Measurements from ENCODE around the gene ZNF821. TPM values are rescaled to one million over a fixed set of nuclear protein-coding genes. Genes with fewer than 3 reads are reported as not detected.

ZNF821 gene
- total RNA-seq, 1 experiment from 2014 or later: 5.9 TPM

- Histone ChIP-seq H3K4me2 (no peak overlapping the region), H3F3A (ENCODE audit: insufficient read depth, low read depth) (peaks cover 19% of the 10 kb centered on the region; the same call in 1 of the 2 replicates), H3K36me3 (ENCODE audit: low read depth) (peaks cover 19% of the 10 kb centered on the region; the same call in 1 of the 2 replicates), H3K4me3 (no peak overlapping the region), H3K27ac (no peak overlapping the region), H3K9me2 (ENCODE audit: insufficient read depth) (no peaks in the 10 kb centered on the region), H3K79me2 (ENCODE audit: low read depth) (peaks cover 100% of the 10 kb centered on the region), H2AFZ (no peak overlapping the region), H3K9me3 (ENCODE audit: insufficient read depth, low read depth) (no peaks in the 10 kb centered on the region), H4K20me1 (ENCODE audit: insufficient read depth) (peaks cover 100% of the 10 kb centered on the region), H3K27me3 (ENCODE audit: insufficient read depth, low read depth) (no peaks in the 10 kb centered on the region), H3K4me1 (replicated peaks; ENCODE audit: insufficient read depth) (no peaks in the 10 kb centered on the region; the same call in 1 of the 2 replicates)
- intact Hi-C loops (cut with micrococcal nuclease; ENCODE audit: unreplicated experiment): no loop called here
- CTCF ChIA-PET: no interaction called here
- POLR2A ChIA-PET (ENCODE audit: unreplicated experiment): no interaction called here
- BruUV-seq (replicated peaks): no TSS peak
- DNase-seq: no peak
- TF ChIP-seq CTCF (conservative IDR thresholded peaks at IDR 0.05): no peak
- no peak for TF ChIP-seq EZH2 (IDR thresholded peaks at IDR 0.05; ENCODE audit: low read depth)
Measured at GRCh38 chr16:71904239-71904638, 20.3 kb upstream of the ZNF821 start.

GRCh38 chr16:71903608-71904007, 19.6 kb upstream of the ZNF821 start:
- no peaks in the 10 kb centered on the region for H3K9me2 ChIP-seq (ENCODE audit: insufficient read depth)
- H3K27me3 ChIP-seq (ENCODE audit: insufficient read depth, low read depth): no peaks in the 10 kb centered on the region
- TF ChIP-seq EZH2 (IDR thresholded peaks at IDR 0.05; ENCODE audit: low read depth) (no peak), CTCF (conservative IDR thresholded peaks at IDR 0.05) (no peak)
- no peak overlapping the region for H2AFZ ChIP-seq
- ChIA-PET CTCF (interaction anchor here (0.6 kb wide), 1 partner anchor 249 kb away, joined by 4 read pairs; no protein-coding TSS in a partner anchor), POLR2A (ENCODE audit: unreplicated experiment) (no interaction called here)
- no peak overlapping the region for H3K4me3 ChIP-seq
- H3K36me3 ChIP-seq (ENCODE audit: low read depth): peaks cover 22% of the 10 kb centered on the region; the same call in 1 of the 2 replicates
- no peak for DNase-seq
- peaks cover 100% of the 10 kb centered on the region for H4K20me1 ChIP-seq (ENCODE audit: insufficient read depth)
- H3K4me2 ChIP-seq: no peak overlapping the region
- no peak overlapping the region for H3K27ac ChIP-seq
- H3K9me3 ChIP-seq (ENCODE audit: insufficient read depth, low read depth): no peaks in the 10 kb centered on the region
- no peaks in the 10 kb centered on the region; the same call in 1 of the 2 replicates for H3K4me1 ChIP-seq (replicated peaks; ENCODE audit: insufficient read depth)
- peaks cover 22% of the 10 kb centered on the region; the same call in 1 of the 2 replicates for H3F3A ChIP-seq (ENCODE audit: insufficient read depth, low read depth)
- intact Hi-C loops (cut with micrococcal nuclease; ENCODE audit: unreplicated experiment): no loop called here
- BruUV-seq (replicated peaks): no TSS peak
- peaks cover 100% of the 10 kb centered on the region for H3K79me2 ChIP-seq (ENCODE audit: low read depth)

GRCh38 chr16:71902656-71903365, 18.8 kb upstream of the ZNF821 start:
- H3K9me2 ChIP-seq (ENCODE audit: insufficient read depth): no peaks in the 10 kb centered on the region
- H3K27me3 ChIP-seq (ENCODE audit: insufficient read depth, low read depth): no peaks in the 10 kb centered on the region
- DNase-seq: no peak
- intact Hi-C loops (cut with micrococcal nuclease; ENCODE audit: unreplicated experiment): no loop called here
- no peak overlapping the region for H3K27ac ChIP-seq
- ChIA-PET CTCF (no interaction called here), POLR2A (ENCODE audit: unreplicated experiment) (no interaction called here)
- H3K4me3 ChIP-seq: no peak overlapping the region
- H3K9me3 ChIP-seq (ENCODE audit: insufficient read depth, low read depth): no peaks in the 10 kb centered on the region
- H4K20me1 ChIP-seq (ENCODE audit: insufficient read depth): peaks cover 100% of the 10 kb centered on the region
- no peak overlapping the region for H2AFZ ChIP-seq
- H3F3A ChIP-seq (ENCODE audit: insufficient read depth, low read depth): peaks cover 24% of the 10 kb centered on the region
- no peak overlapping the region for H3K4me2 ChIP-seq
- no peaks in the 10 kb centered on the region; the same call in 1 of the 2 replicates for H3K4me1 ChIP-seq (replicated peaks; ENCODE audit: insufficient read depth)
- peaks cover 22% of the 10 kb centered on the region; the same call in 1 of the 2 replicates for H3K36me3 ChIP-seq (ENCODE audit: low read depth)
- peaks cover 100% of the 10 kb centered on the region for H3K79me2 ChIP-seq (ENCODE audit: low read depth)
- TF ChIP-seq CTCF (conservative IDR thresholded peaks at IDR 0.05) (no peak), EZH2 (IDR thresholded peaks at IDR 0.05; ENCODE audit: low read depth) (no peak)
- BruUV-seq (replicated peaks): no TSS peak
